Kidney epithelial cell (primary cell): ENCODE results near the gene COL4A1. TPM values are rescaled to one million over a fixed set of nuclear protein-coding genes. Genes with fewer than 3 reads are reported as not detected.

Experiments
- DNase-seq: peaks from one replicate; pipeline ENCODE4 v3.0.0-alpha.2; 2010; ENCODE audit warnings: low read depth
- H3K27me3 ChIP-seq: 2 replicates; pipeline ENCODE4 v1.6.0; 2011; ENCODE audit warnings: low read length; ENCODE audit not compliant: control insufficient read depth, insufficient read depth
- H3K36me3 ChIP-seq: 2 replicates; pipeline ENCODE4 v1.5.1; 2011; ENCODE audit warnings: low read length; ENCODE audit not compliant: control insufficient read depth, insufficient read depth
- H3K4me3 ChIP-seq: 2 replicates; pipeline ENCODE4 v1.5.1; 2011; ENCODE audit warnings: low read depth, mild to moderate bottlenecking, control low read depth, low read length
- CTCF ChIP-seq: IDR thresholded peaks from 2 replicates; pipeline ENCODE4 v1.5.1; 2011; ENCODE audit warnings: mild to moderate bottlenecking, moderate library complexity, low read length, control low read depth, inconsistent platforms; ENCODE audit not compliant: insufficient read depth, poor library complexity, severe bottlenecking
- total RNA-seq: library from RNA; depleted of rRNA; stranded (reverse); fragments of >200 nt; gene quantifications from 2 replicates; pipeline ENCODE4 v1.2.3, GENCODE V29; 2015

COL4A1 gene
- total RNA-seq, 1 donor from 2014 or later, result 1,018 TPM

- TF ChIP-seq CTCF, result no peak
- DNase-seq, result no peak
- Histone ChIP-seq H3K36me3 (peaks cover 2% of the 10 kb centered on the region), H3K4me3 (no peak overlapping the region), H3K27me3 (no peaks in the 10 kb centered on the region)
Measured at GRCh38 chr13:110345266-110345665, 38.3 kb upstream of the COL4A1 start.

GRCh38 chr13:110344320-110344719 lies 37.4 kb upstream of the COL4A1 start:
- no peak overlapping the region for H3K4me3 ChIP-seq
- TF ChIP-seq CTCF, result no peak
- no peaks in the 10 kb centered on the region for H3K27me3 ChIP-seq
- no peak for DNase-seq
- H3K36me3 ChIP-seq, result peaks cover 2% of the 10 kb centered on the region

- H3K4me3 ChIP-seq, result no peak overlapping the region
- H3K27me3 ChIP-seq, result no peaks in the 10 kb centered on the region
- peaks cover 2% of the 10 kb centered on the region for H3K36me3 ChIP-seq
- no peak for TF ChIP-seq CTCF
- no peak for DNase-seq
Measured at GRCh38 chr13:110343241-110343865, 36.4 kb upstream of the COL4A1 start.

- H3K36me3 ChIP-seq, result peaks cover 2% of the 10 kb centered on the region
- no peaks in the 10 kb centered on the region for H3K27me3 ChIP-seq
- H3K4me3 ChIP-seq, result no peak overlapping the region
- no peak for TF ChIP-seq CTCF
- no peak for DNase-seq
Measured at GRCh38 chr13:110342474-110342873, 35.5 kb upstream of the COL4A1 start.

- Histone ChIP-seq H3K36me3 (no peaks in the 10 kb centered on the region), H3K27me3 (no peaks in the 10 kb centered on the region), H3K4me3 (no peak overlapping the region)
- TF ChIP-seq CTCF, result no peak
- no peak for DNase-seq
Measured at GRCh38 chr13:110341445-110342244, 34.7 kb upstream of the COL4A1 start.
